Activated CD4-positive, alpha-beta T cell treated with anti-CD3 and anti-CD28 coated beads, Interleukin-2, amount 50 U/mL, for 24 hours (primary cell): ENCODE results near the gene LRP3.

Experiments
- DNase-seq, 2 donors: peaks; one replicate each; pipeline ENCODE4 v3.0.0-alpha.2; 2020; ENCODE audit warnings: low read depth in 1 of 2, low spot score in 1 of 2

LRP3 gene

GRCh38 chr19:33251526-33252090, 57.5 kb downstream of the LRP3 start:
- no peak for DNase-seq

- DNase-seq, result no peak
Measured at GRCh38 chr19:33252418-33252962, 58.4 kb downstream of the LRP3 start.

GRCh38 chr19:33252971-33253370, 58.8 kb downstream of the LRP3 start:
- DNase-seq, result no peak

- no peak for DNase-seq
Measured at GRCh38 chr19:33254245-33254824, 60.2 kb downstream of the LRP3 start.

- DNase-seq, result no peak
Measured at GRCh38 chr19:33255781-33256180, 61.7 kb downstream of the LRP3 start.

- no peak for DNase-seq
Measured at GRCh38 chr19:33256261-33256660, 62.1 kb downstream of the LRP3 start.

- no peak for DNase-seq
Measured at GRCh38 chr19:33257828-33258227, 63.7 kb downstream of the LRP3 start.
